ENCODE measurements around the gene HIVEP3.

HIVEP3 gene

DNA sequence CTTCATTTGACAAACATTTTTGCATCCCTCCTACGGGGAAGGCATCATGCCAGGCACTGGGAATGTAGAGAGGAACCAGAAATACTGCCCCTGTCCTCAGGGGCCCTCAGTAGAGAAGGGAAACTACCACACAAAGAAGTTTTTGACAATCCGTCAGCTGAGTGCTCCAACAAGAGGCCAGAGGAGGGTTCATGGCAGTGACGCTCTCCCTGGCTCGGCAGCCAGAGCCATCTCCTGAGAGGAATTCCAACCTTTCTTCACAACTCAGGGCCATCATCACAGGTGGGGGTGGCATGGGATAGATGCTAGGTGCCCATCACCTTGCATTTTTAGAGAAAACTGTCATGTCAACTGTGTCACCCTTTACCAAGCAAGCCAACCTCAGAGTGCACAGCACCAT lies 154.1 kb downstream of the HIVEP3 start:
- Histone ChIP-seq H3K4me3 (ENCODE audit: low read depth, low read length, poor library complexity, severe bottlenecking) (no peak overlapping the region), H3K27ac (ENCODE audit: low read depth, low read length, poor library complexity, severe bottlenecking) (no peak overlapping the region), H3K4me2 (ENCODE audit: low read length) (no peak overlapping the region)

GRCh38 chr1:41762777-41763176 lies 155.9 kb downstream of the HIVEP3 start:
- H3K36me3 ChIP-seq (ENCODE audit: insufficient read depth, low read length), result no peaks in the 10 kb centered on the region; the same call in 1 of the 2 replicates
- no peak for TF ChIP-seq EZH2 (IDR thresholded peaks at IDR 0.05; ENCODE audit: borderline replicate concordance, low read length)
- no peak for TF ChIP-seq CTCF (IDR thresholded peaks at IDR 0.05; ENCODE audit: low read length)
- H3K4me2 ChIP-seq (ENCODE audit: low read length), result no peak overlapping the region
- H3K9me2 ChIP-seq (ENCODE audit: low read depth, low read length), result no peaks in the 10 kb centered on the region
- H3K27ac ChIP-seq (ENCODE audit: low read depth, low read length, poor library complexity, severe bottlenecking), result no peak overlapping the region
- no peaks in the 10 kb centered on the region for H3K27me3 ChIP-seq (ENCODE audit: insufficient read depth, low read length)
- H2AFZ ChIP-seq (ENCODE audit: low read length), result no peak overlapping the region
- H3F3A ChIP-seq (ENCODE audit: insufficient read depth, low read length), result no peaks in the 10 kb centered on the region
- peaks cover 8% of the 10 kb centered on the region for H3K4me1 ChIP-seq (ENCODE audit: insufficient read depth, low read length, severe bottlenecking)
- H3K9ac ChIP-seq (ENCODE audit: low read length), result no peak overlapping the region
- H3K79me2 ChIP-seq (ENCODE audit: insufficient read depth, low read length), result no peaks in the 10 kb centered on the region
- H3K4me3 ChIP-seq (ENCODE audit: low read depth, low read length, poor library complexity, severe bottlenecking), result no peak overlapping the region
- no peaks in the 10 kb centered on the region for H4K20me1 ChIP-seq (ENCODE audit: insufficient read depth, low read length)
- H3K9me3 ChIP-seq (ENCODE audit: low read length), result peaks cover 20% of the 10 kb centered on the region

More for the DNA sequence above, 154.1 kb downstream of the HIVEP3 start:
- Histone ChIP-seq H3K9ac (ENCODE audit: low read length) (no peak overlapping the region), H3F3A (ENCODE audit: insufficient read depth, low read length) (no peaks in the 10 kb centered on the region), H3K9me2 (ENCODE audit: low read depth, low read length) (no peaks in the 10 kb centered on the region), H3K4me1 (ENCODE audit: insufficient read depth, low read length, severe bottlenecking) (peaks cover 22% of the 10 kb centered on the region), H3K36me3 (ENCODE audit: insufficient read depth, low read length) (no peaks in the 10 kb centered on the region; the same call in 1 of the 2 replicates), H3K79me2 (ENCODE audit: insufficient read depth, low read length) (no peaks in the 10 kb centered on the region), H3K9me3 (ENCODE audit: low read length) (peaks cover 20% of the 10 kb centered on the region), H3K27me3 (ENCODE audit: insufficient read depth, low read length) (no peaks in the 10 kb centered on the region), H4K20me1 (ENCODE audit: insufficient read depth, low read length) (no peaks in the 10 kb centered on the region), H2AFZ (ENCODE audit: low read length) (no peak overlapping the region)
- TF ChIP-seq CTCF (IDR thresholded peaks at IDR 0.05; ENCODE audit: low read length) (no peak), EZH2 (IDR thresholded peaks at IDR 0.05; ENCODE audit: borderline replicate concordance, low read length) (no peak)

DNA sequence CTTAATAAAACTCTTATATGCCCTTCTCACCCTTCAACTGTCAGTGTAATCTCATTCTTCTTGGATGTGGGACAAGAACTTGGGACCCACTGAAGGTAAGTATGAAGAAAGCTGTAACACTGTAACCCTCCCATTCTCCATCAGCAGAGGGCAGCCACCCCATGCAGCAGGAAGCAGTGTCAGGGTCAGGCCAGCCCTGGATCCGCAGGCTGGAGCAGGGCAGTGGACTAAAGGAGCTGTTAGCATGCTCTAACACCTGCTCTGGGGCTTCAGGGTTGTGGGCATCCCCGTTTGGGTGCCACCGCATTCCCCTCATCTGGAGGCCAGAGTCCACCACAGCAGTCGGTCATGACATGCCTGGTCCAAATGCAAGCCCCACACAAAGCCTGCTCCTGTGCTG lies 156.5 kb downstream of the HIVEP3 start:
- H2AFZ ChIP-seq (ENCODE audit: low read length), result no peak overlapping the region
- H3K79me2 ChIP-seq (ENCODE audit: insufficient read depth, low read length), result no peaks in the 10 kb centered on the region
- H4K20me1 ChIP-seq (ENCODE audit: insufficient read depth, low read length), result no peaks in the 10 kb centered on the region

More for the DNA sequence above, 156.5 kb downstream of the HIVEP3 start:
- H3K9ac ChIP-seq (ENCODE audit: low read length), result no peak overlapping the region
- no peaks in the 10 kb centered on the region for H3F3A ChIP-seq (ENCODE audit: insufficient read depth, low read length)
- peaks cover 20% of the 10 kb centered on the region for H3K9me3 ChIP-seq (ENCODE audit: low read length)
- H3K27ac ChIP-seq (ENCODE audit: low read depth, low read length, poor library complexity, severe bottlenecking), result no peak overlapping the region
- H3K27me3 ChIP-seq (ENCODE audit: insufficient read depth, low read length), result no peaks in the 10 kb centered on the region
- H3K4me3 ChIP-seq (ENCODE audit: low read depth, low read length, poor library complexity, severe bottlenecking), result no peak overlapping the region
- TF ChIP-seq EZH2 (IDR thresholded peaks at IDR 0.05; ENCODE audit: borderline replicate concordance, low read length) (no peak), CTCF (IDR thresholded peaks at IDR 0.05; ENCODE audit: low read length) (no peak)
- H3K9me2 ChIP-seq (ENCODE audit: low read depth, low read length), result no peaks in the 10 kb centered on the region
- no peak overlapping the region for H3K4me2 ChIP-seq (ENCODE audit: low read length)
- no peaks in the 10 kb centered on the region; the same call in 1 of the 2 replicates for H3K36me3 ChIP-seq (ENCODE audit: insufficient read depth, low read length)
- peaks cover 8% of the 10 kb centered on the region for H3K4me1 ChIP-seq (ENCODE audit: insufficient read depth, low read length, severe bottlenecking)

Measured in OCI-LY1 (cell line).